ENCODE measurements around the gene WNK3.
"Not testable (repeated sequence)": the region's sequence is repeated elsewhere in the genome, so short reads cannot be mapped to it uniquely, and the experiment has no call there.

WNK3 gene

DNA sequence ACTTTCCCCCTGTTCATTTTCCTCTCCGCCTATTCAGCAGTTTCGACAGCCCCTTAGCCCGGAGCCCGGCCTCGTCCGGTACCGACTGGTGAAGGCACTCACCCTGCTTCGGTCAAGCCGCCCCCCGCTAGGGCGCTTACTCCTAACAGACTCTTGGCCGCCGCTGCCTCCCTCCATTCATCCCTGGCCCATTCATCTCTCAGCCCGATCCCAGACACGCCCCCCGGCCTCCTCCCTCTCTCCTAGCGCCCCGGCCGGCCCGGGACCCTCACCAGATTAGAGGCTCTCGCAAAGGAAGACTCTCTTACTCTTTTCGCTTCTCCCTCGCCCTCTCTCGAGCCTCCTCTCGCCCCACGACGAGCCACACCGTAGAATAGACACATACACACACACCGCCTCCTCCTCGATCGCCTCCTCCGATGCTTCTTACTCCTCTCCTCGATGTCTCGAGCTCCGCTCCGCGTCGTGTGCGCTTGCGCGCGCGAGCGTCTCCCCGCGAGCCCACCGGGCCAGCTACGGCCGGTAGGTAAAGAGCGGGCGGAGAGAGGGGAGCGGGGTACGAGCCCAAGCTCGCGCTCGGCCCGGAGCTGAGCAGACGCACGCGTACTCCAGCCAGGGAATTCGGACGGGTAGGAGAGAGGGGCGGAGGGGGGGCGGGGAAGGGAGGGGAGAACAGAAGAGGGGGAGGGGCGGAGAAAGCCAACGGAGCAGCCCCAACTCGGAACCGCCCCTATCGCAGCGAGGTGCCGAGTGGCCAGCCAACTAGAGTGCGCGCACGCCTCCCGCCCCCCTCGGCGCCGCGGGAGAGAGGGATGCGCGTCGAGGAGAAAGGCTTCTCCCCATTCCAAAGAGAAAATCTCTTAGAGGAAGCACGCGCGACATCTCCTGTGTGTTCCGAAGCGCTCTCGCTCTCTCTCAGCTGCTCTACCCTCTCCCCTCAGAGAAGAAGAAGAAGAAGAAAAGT is at the start of gene WNK3:
WNK3 (minus strand) TSS at position 633 of the 964 bp plus-strand sequence.
- in situ Hi-C loops (cut with HindIII; ENCODE audit: low sequenced_read_pairs): no loop called here
- TF ChIP-seq, protein P1, sequence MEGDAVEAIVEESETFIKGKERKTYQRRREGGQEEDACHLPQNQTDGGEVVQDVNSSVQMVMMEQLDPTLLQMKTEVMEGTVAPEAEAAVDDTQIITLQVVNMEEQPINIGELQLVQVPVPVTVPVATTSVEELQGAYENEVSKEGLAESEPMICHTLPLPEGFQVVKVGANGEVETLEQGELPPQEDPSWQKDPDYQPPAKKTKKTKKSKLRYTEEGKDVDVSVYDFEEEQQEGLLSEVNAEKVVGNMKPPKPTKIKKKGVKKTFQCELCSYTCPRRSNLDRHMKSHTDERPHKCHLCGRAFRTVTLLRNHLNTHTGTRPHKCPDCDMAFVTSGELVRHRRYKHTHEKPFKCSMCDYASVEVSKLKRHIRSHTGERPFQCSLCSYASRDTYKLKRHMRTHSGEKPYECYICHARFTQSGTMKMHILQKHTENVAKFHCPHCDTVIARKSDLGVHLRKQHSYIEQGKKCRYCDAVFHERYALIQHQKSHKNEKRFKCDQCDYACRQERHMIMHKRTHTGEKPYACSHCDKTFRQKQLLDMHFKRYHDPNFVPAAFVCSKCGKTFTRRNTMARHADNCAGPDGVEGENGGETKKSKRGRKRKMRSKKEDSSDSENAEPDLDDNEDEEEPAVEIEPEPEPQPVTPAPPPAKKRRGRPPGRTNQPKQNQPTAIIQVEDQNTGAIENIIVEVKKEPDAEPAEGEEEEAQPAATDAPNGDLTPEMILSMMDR (IDR thresholded peaks at IDR 0.05; ENCODE audit: low read depth, low read length): no peak
- peak; percentile 83 for DNase-seq (ENCODE audit: low read depth, low spot score)
- H3K4me3 ChIP-seq (ENCODE audit: low read depth, low read length): peak within 1 kb of the TSS; percentile 60

- in situ Hi-C loops (cut with HindIII; ENCODE audit: low sequenced_read_pairs): no loop called here
- no peak overlapping the region for H3K4me3 ChIP-seq (ENCODE audit: low read depth, low read length)
- TF ChIP-seq, protein P1 (IDR thresholded peaks at IDR 0.05; ENCODE audit: low read depth, low read length): no peak
- no peak for DNase-seq (ENCODE audit: low read depth, low spot score)
Observed at GRCh38 chrX:54407266-54407665, 49.4 kb upstream of the WNK3 start.

GRCh38 chrX:54397113-54397512 is 39.3 kb upstream of the WNK3 start:
- no peak overlapping the region for H3K4me3 ChIP-seq (ENCODE audit: low read depth, low read length)
- in situ Hi-C loops (cut with HindIII; ENCODE audit: low sequenced_read_pairs): no loop called here
- TF ChIP-seq, protein P1 (IDR thresholded peaks at IDR 0.05; ENCODE audit: low read depth, low read length): no peak
- no peak for DNase-seq (ENCODE audit: low read depth, low spot score)

GRCh38 chrX:54386314-54386713 is 28.5 kb upstream of the WNK3 start:
- in situ Hi-C loops (cut with HindIII; ENCODE audit: low sequenced_read_pairs): no loop called here
- TF ChIP-seq, protein P1 (IDR thresholded peaks at IDR 0.05; ENCODE audit: low read depth, low read length): no peak
- no peak for DNase-seq (ENCODE audit: low read depth, low spot score)
- H3K4me3 ChIP-seq (ENCODE audit: low read depth, low read length): no peak overlapping the region

DNA sequence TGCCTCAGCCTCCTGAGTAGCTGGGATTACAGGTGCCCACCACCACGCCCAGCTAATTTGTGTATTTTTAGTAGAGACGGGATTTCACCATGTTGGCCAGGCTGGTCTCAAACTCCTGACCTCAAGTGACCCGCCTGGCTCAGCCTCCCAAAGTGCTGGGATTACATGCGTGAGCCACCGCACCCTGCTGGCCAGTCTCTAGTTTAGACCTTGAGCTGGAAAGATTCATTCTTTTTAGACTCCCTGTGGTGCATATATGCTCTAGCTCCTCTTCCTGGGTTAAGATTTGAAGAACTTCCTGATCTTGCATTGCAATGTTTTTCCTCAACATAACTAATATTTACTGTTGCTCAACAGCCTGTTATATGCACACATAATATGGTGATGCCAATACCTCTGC is 26.8 kb upstream of the WNK3 start:
- DNase-seq (ENCODE audit: low read depth, low spot score); H3K4me3 ChIP-seq (ENCODE audit: low read depth, low read length); in situ Hi-C loops (cut with HindIII; ENCODE audit: low sequenced_read_pairs): not testable (repeated sequence)

- DNase-seq (ENCODE audit: low read depth, low spot score): no peak
- TF ChIP-seq, protein P1 (IDR thresholded peaks at IDR 0.05; ENCODE audit: low read depth, low read length): no peak
- H3K4me3 ChIP-seq (ENCODE audit: low read depth, low read length): peak overlapping the region; percentile 60
- in situ Hi-C loops (cut with HindIII; ENCODE audit: low sequenced_read_pairs): no loop called here
Observed at GRCh38 chrX:54359408-54359807, 1.6 kb upstream of the WNK3 start.

Data from astrocyte of the spinal cord (primary cell).